Neural crest cell (in vitro differentiated cells): ENCODE measurements around the gene ACY1. TPM values are rescaled to one million over a fixed set of nuclear protein-coding genes. Genes with fewer than 3 reads are reported as not detected.
A peak's percentile ranks its signal among the peaks of the same experiment; 100 is the strongest.

ENCODE experiments used
- DNase-seq: peaks from one replicate; pipeline ENCODE4 v3.0.0; 2021; ENCODE audit warnings: low read depth, mixed read lengths, low spot score
- H3K27ac Mint-ChIP-seq: one replicate; pipeline ENCODE4 v1.8.0; 2021; ENCODE audit warnings: mild to moderate bottlenecking, mixed read lengths; ENCODE audit not compliant: unreplicated experiment
- H3K27me3 Mint-ChIP-seq: 2 replicates; pipeline ENCODE4 v1.8.0; 2021; ENCODE audit warnings: low read depth, mild to moderate bottlenecking, mixed read lengths
- H3K36me3 Mint-ChIP-seq: 2 replicates; pipeline ENCODE4 v1.8.0; 2021; ENCODE audit warnings: low read depth, mild to moderate bottlenecking, mixed read lengths
- H3K4me1 Mint-ChIP-seq: 2 replicates; pipeline ENCODE4 v1.8.0; 2021; ENCODE audit warnings: mixed read lengths
- H3K4me3 Mint-ChIP-seq: one replicate; pipeline ENCODE4 v1.8.0; 2021; ENCODE audit warnings: mild to moderate bottlenecking, mixed read lengths
- H3K9me3 Mint-ChIP-seq: 2 replicates; pipeline ENCODE4 v1.8.0; 2021; ENCODE audit warnings: mixed read lengths
- CTCF ChIP-seq: fragments of 200-600 bp; sonication (generic); conservative IDR thresholded peaks from 2 replicates; pipeline ENCODE4 v1.5.0; 2021; ENCODE audit warnings: antibody characterized with exemption, mild to moderate bottlenecking
- total RNA-seq: library from RNA; stranded (reverse); gene quantifications from 2 replicates; pipeline ENCODE4 v1.2.1, GENCODE V29; 2021

The ACY1 gene
- total RNA-seq, 1 donor from 2014 or later, result 32.5 TPM

- H3K27ac Mint-ChIP-seq, result no peak overlapping the region
- H3K9me3 Mint-ChIP-seq, result no peaks in the 10 kb centered on the region
- no peak overlapping the region for H3K4me3 Mint-ChIP-seq
- DNase-seq, result no peak
- TF ChIP-seq CTCF, result no peak
- H3K27me3 Mint-ChIP-seq, result no peaks in the 10 kb centered on the region
- peaks cover 8% of the 10 kb centered on the region for H3K4me1 Mint-ChIP-seq
- H3K36me3 Mint-ChIP-seq, result no peaks in the 10 kb centered on the region
Measured at GRCh38 chr3:52034651-52035050, 51.3 kb downstream of the ACY1 start.

- no peaks in the 10 kb centered on the region for H3K9me3 Mint-ChIP-seq
- no peaks in the 10 kb centered on the region for H3K36me3 Mint-ChIP-seq
- H3K4me1 Mint-ChIP-seq, result peaks cover 23% of the 10 kb centered on the region
- H3K27ac Mint-ChIP-seq, result no peak overlapping the region
- no peak overlapping the region for H3K4me3 Mint-ChIP-seq
- no peaks in the 10 kb centered on the region for H3K27me3 Mint-ChIP-seq
- DNase-seq, result no peak
- no peak for TF ChIP-seq CTCF
Measured at GRCh38 chr3:52036222-52036694, 52.9 kb downstream of the ACY1 start.

- H3K9me3 Mint-ChIP-seq, result no peaks in the 10 kb centered on the region
- no peaks in the 10 kb centered on the region for H3K36me3 Mint-ChIP-seq
- no peak for DNase-seq
- TF ChIP-seq CTCF, result no peak
- H3K27me3 Mint-ChIP-seq, result no peaks in the 10 kb centered on the region
- H3K4me3 Mint-ChIP-seq, result no peak overlapping the region
- peaks cover 25% of the 10 kb centered on the region for H3K4me1 Mint-ChIP-seq
- H3K27ac Mint-ChIP-seq, result no peak overlapping the region
Measured at GRCh38 chr3:52036829-52037228, 53.5 kb downstream of the ACY1 start.

GRCh38 chr3:52037291-52037690 lies 54.0 kb downstream of the ACY1 start:
- Mint-ChIP-seq H3K4me3 (no peak overlapping the region), H3K4me1 (peaks cover 21% of the 10 kb centered on the region), H3K27ac (peak overlapping the region; percentile 78), H3K27me3 (no peaks in the 10 kb centered on the region), H3K9me3 (no peaks in the 10 kb centered on the region), H3K36me3 (no peaks in the 10 kb centered on the region)
- DNase-seq, result no peak
- no peak for TF ChIP-seq CTCF

GRCh38 chr3:52038227-52038626 lies 54.9 kb downstream of the ACY1 start:
- Mint-ChIP-seq H3K4me1 (peaks cover 20% of the 10 kb centered on the region), H3K27ac (no peak overlapping the region), H3K4me3 (no peak overlapping the region), H3K36me3 (no peaks in the 10 kb centered on the region), H3K9me3 (no peaks in the 10 kb centered on the region), H3K27me3 (no peaks in the 10 kb centered on the region)
- TF ChIP-seq CTCF, result no peak
- no peak for DNase-seq

Other genes with a start within 250 kb of the ACY1 start
- gene IQCF6, start 204.3 kb upstream of the ACY1 start, total RNA-seq, result not detected in 2 replicates
- gene IQCF2, start 121.9 kb upstream of the ACY1 start, total RNA-seq, result not detected in 2 replicates
- gene IQCF5, start 107.9 kb upstream of the ACY1 start, total RNA-seq, result not detected in 2 replicates
- not detected in 2 replicates for gene IQCF1, start 80.2 kb upstream of the ACY1 start, total RNA-seq
- 37.9 and 40.1 TPM in 2 replicates for gene RRP9, start 41.6 kb upstream of the ACY1 start, total RNA-seq
- gene PARP3, start 41.2 kb upstream of the ACY1 start, total RNA-seq, result 4.3 and 4.6 TPM in 2 replicates
- gene GPR62, start 28.2 kb upstream of the ACY1 start, total RNA-seq, result 0.18 and 0.23 TPM in 2 replicates
- 228 and 235 TPM in 2 replicates for gene PCBP4, start 16.1 kb upstream of the ACY1 start, total RNA-seq
- gene ABHD14B, start 9.5 kb upstream of the ACY1 start, total RNA-seq, result 4.7 and 6.2 TPM in 2 replicates
- 12.3 and 14.8 TPM in 2 replicates for gene ABHD14A, start 8.5 kb upstream of the ACY1 start, total RNA-seq
- gene RPL29, start 12.4 kb downstream of the ACY1 start, total RNA-seq, result 1,471 and 1,533 TPM in 2 replicates
- 24.2 and 24.3 TPM in 2 replicates for gene DUSP7, start 73.0 kb downstream of the ACY1 start, total RNA-seq
- 27.7 and 30.1 TPM in 2 replicates for gene POC1A, start 170.9 kb downstream of the ACY1 start, total RNA-seq
- 47.8 and 53.0 TPM in 2 replicates for gene ALAS1, start 214.6 kb downstream of the ACY1 start, total RNA-seq
- gene TLR9, start 242.1 kb downstream of the ACY1 start, total RNA-seq, result 0.16 TPM in 1 of 2 replicates, not detected in the other